Neural progenitor cell (in vitro differentiated cells): Measurements from ENCODE around the gene WFS1.

ENCODE experiments used
- CTCF ChIP-seq: fragments of 200-600 bp; sonication (generic); IDR thresholded peaks from 2 replicates; pipeline ENCODE4 v1.5.1; 2017; ENCODE audit warnings: antibody characterized with exemption, mild to moderate bottlenecking
- EZH2 ChIP-seq: fragments of 200-600 bp; sonication (generic); IDR thresholded peaks from 2 replicates; pipeline ENCODE4 v1.6.1; 2017; ENCODE audit warnings: antibody characterized with exemption, mild to moderate bottlenecking, moderate library complexity

DNA sequence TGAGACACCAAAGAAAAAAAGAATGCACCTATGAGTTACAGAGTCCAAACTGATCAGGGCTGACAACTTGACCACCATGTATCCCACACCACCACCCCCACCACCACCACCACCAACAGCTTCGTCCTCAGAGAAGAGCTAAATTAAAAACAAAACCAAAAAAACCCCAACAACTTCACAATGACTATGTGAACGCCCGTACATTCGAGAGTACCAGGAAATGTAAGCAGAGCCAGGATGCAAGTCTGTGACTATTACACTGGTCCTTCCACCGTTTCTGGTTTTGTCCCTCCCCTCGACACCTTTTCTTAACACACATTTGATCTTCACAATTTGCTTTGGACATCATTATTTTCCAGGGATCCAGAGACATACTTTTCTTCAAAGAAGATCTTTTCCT lies 51.0 kb downstream of the WFS1 start:
- TF ChIP-seq CTCF (no peak), EZH2 (no peak)
